GM12873 (cell line): Measurements from ENCODE around the gene HSCB.

Experiments used
- TF ChIP-seq, protein P1 (sequence below): IDR thresholded peaks from 2 replicates; pipeline ENCODE4 v1.5.1; 2012; ENCODE audit warnings: low read depth, mild to moderate bottlenecking, moderate library complexity, low read length, control low read depth; ENCODE audit not compliant: insufficient read depth; ENCODE audit errors: missing control alignments

Gene HSCB

DNA sequence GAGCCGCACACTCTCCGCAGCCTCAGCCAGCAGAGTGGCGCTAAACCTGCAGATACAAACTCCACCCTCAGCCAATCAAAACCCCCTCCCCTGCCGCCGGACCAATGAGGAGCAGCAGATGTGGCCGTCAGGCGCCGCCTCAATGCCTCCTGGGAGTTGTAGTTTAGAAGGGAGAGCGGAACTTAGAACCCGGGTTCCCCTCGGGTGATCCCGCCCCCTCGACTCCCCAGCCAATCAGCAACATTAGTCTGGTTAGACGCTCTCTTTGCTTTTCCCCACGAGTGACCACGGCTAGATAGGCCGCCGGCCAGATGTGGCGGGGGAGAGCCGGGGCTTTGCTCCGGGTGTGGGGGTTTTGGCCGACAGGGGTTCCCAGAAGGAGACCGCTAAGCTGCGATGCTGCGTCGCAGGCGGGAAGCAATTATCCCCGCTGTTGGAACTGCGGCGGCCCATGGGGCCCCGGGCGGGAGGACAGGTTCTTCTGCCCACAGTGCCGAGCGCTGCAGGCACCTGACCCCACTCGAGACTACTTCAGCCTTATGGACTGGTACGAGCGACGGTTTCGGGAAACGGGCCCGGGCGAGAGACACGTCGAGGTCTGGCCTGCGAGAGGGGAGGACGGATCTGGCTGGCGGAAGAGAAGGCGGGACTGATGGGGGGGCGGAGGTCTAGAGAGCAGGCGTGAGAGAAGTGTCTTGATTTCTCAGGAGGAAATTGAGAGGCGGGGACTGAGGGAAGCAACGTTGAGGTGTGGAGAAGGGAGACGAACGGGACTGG is at the start of gene HSCB, which contains the start of gene CHEK2:
Gene HSCB, plus strand, starts transcription at position 255 of the 777 bp plus-strand sequence. Its CDS starts 57 bp downstream, at position 312.
Gene CHEK2, minus strand, starts transcription at position 36 of the 777 bp plus-strand sequence. CDS start 7,099 bp downstream, outside the sequence.
- TF ChIP-seq, protein P1, sequence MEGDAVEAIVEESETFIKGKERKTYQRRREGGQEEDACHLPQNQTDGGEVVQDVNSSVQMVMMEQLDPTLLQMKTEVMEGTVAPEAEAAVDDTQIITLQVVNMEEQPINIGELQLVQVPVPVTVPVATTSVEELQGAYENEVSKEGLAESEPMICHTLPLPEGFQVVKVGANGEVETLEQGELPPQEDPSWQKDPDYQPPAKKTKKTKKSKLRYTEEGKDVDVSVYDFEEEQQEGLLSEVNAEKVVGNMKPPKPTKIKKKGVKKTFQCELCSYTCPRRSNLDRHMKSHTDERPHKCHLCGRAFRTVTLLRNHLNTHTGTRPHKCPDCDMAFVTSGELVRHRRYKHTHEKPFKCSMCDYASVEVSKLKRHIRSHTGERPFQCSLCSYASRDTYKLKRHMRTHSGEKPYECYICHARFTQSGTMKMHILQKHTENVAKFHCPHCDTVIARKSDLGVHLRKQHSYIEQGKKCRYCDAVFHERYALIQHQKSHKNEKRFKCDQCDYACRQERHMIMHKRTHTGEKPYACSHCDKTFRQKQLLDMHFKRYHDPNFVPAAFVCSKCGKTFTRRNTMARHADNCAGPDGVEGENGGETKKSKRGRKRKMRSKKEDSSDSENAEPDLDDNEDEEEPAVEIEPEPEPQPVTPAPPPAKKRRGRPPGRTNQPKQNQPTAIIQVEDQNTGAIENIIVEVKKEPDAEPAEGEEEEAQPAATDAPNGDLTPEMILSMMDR: no peak

DNA sequence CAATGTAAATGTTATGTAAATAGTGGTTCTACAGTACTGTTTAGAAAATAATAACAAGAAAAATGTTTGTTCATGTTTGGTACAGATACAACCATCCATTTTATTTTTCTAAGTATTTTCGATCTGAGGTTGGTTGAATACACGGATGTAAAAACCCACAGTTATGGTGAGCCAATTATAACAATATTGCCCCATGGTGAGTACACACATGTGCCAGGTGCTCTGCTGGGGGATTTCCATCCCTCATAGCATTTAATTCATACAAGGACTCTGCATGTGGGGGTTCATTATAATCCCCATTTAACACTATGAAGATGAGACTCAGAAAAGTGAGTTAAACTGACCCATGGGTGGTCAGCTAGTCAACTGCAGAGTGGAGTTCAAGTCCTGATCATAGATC is 38.9 kb upstream of the HSCB start:
- TF ChIP-seq, protein P1: no peak

GRCh38 chr22:28703436-28703835 is 38.4 kb upstream of the HSCB start:
- TF ChIP-seq, protein P1: no peak

DNA sequence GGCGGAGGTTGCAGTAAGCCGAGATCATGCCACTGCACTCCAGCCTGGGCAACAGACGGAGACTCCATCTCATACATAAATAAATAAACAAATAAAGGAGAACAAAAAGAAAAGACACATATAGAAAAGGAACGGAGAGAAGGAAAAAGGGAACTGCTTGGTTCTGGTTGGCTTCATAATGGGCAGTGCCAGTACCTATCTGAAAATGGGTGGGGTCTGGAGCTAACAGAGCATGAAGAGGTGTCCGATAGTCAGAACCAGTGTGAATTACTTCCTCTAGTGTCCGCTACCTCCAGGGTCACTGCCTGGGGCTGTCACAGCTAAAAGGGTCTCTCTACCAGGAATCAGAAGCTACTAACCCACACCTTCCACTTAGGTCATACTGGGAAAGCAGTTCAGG is 35.0 kb upstream of the HSCB start:
- TF ChIP-seq, protein P1: no peak

DNA sequence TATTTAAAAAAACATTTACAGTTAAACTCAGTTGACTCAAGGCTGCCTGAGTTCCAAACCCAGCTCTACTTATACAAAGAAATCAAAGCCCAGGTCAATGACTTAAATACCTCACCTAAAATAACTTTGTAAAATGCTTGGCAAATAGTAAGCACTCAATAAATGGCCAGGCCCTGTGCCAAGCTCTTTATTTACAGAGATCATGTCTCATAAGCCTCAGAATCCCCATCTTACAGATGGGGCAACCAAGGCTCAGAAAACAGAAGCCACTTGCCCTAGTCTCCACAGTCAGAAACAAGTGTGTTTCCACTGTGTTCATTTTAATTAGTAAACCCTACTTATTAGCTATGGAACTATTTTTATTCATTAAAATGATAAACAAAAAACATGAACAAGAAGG is 31.7 kb upstream of the HSCB start:
- TF ChIP-seq, protein P1: no peak

DNA sequence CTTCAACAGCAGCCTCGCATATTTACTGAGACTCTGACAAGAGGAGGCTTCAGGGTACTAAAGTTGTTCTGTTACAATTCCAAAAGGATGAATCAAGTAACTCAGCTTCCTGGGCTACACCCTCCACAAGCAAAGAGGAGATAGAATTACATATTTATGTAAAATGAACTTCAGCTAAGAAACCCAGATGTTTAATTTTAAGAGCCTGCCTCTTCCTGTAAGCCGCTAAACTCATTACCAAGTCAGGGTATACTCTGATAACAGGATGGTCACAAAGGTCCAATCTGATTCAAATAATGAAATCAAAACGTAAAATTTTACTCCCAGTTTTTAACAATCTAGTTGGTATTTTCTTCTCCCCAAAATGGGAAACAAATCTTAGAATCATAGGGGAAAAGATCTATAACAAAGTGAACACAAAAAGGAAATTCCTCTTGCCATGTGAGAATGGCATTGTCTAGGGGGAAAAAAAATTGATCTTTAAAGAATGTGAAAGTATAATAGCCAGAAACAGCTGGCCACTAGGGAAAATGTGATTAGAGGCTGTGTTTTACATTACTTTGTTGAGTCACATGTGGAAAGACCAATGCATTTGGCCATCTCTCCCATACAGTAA is 31.2 kb upstream of the HSCB start:
- TF ChIP-seq, protein P1: no peak

- TF ChIP-seq, protein P1: no peak
Observed at GRCh38 chr22:28711341-28711740, 30.5 kb upstream of the HSCB start.
